HepG2 (cell line): ENCODE measurements around the gene ALG11. TPM values are rescaled to one million over a fixed set of nuclear protein-coding genes. Genes with fewer than 3 reads are reported as not detected.
A peak's percentile ranks its signal among the peaks of the same experiment; 100 is the strongest.

Experiments used
- AHDC1 ChIP-seq: sonication (generic); formaldehyde crosslinking; IDR thresholded peaks from 2 replicates; pipeline ENCODE4 v1.5.1; 2020; ENCODE audit warnings: mild to moderate bottlenecking, missing genetic modification reagents, borderline replicate concordance
- BCL6 ChIP-seq: IDR thresholded peaks from 2 replicates; pipeline ENCODE4 v1.6.1; 2016; ENCODE audit warnings: missing genetic modification reagents, missing compliant biosample characterization
- E2F1 ChIP-seq: sonication (generic); formaldehyde crosslinking; IDR thresholded peaks from 2 replicates; pipeline ENCODE4 v1.5.0; 2020; ENCODE audit warnings: missing genetic modification reagents
- ETS1 ChIP-seq: sonication (generic); formaldehyde crosslinking; IDR thresholded peaks from 2 replicates; pipeline ENCODE4 v1.4.0; 2020; ENCODE audit warnings: missing genetic modification reagents
- MED1 ChIP-seq: sonication (generic); formaldehyde crosslinking; IDR thresholded peaks from 2 replicates; pipeline ENCODE4 v1.4.0; 2020; ENCODE audit warnings: missing genetic modification reagents
- RBM39 ChIP-seq: fragments of 200-400 bp; formaldehyde crosslinking; IDR thresholded peaks from one replicate; pipeline ENCODE4 v1.6.1; 2018; ENCODE audit warnings: antibody characterized with exemption, mild to moderate bottlenecking, low read depth, low read length; ENCODE audit not compliant: poor library complexity, severe bottlenecking
- SIN3A ChIP-seq: IDR thresholded peaks from 2 replicates; pipeline ENCODE4 v1.6.1; 2011; ENCODE audit warnings: low read depth, mild to moderate bottlenecking, control low read depth, low read length, borderline replicate concordance
- SOX13 ChIP-seq, 3 experiments: fragments of 450-650 bp in 1 of 3; sonication (generic) in 1 of 3; formaldehyde crosslinking in 1 of 3; IDR thresholded peaks in 2 of 3; conservative IDR thresholded peaks in 1 of 3; 2 replicates each; pipeline versions ENCODE4 v1.5.0 to v1.6.1; 2016 to 2020; ENCODE audit warnings: antibody characterized with exemption in 1 of 3, mild to moderate bottlenecking in 1 of 3, missing compliant biosample characterization in 1 of 3, missing genetic modification reagents in 1 of 3, moderate library complexity in 1 of 3
- ZBTB39 ChIP-seq: sonication (generic); formaldehyde crosslinking; IDR thresholded peaks from 2 replicates; pipeline ENCODE4 v1.5.0; 2020; ENCODE audit warnings: missing genetic modification reagents
- ZFY ChIP-seq: sonication (generic); formaldehyde crosslinking; IDR thresholded peaks from 2 replicates; pipeline ENCODE4 v1.4.0; 2020; ENCODE audit warnings: missing genetic modification reagents
- ZNF33B ChIP-seq: sonication (generic); formaldehyde crosslinking; IDR thresholded peaks from 2 replicates; pipeline ENCODE4 v1.5.1; 2020; ENCODE audit warnings: mild to moderate bottlenecking, missing genetic modification reagents
- ZNF773 ChIP-seq: sonication (generic); formaldehyde crosslinking; IDR thresholded peaks from 2 replicates; pipeline ENCODE4 v1.4.0; 2020; ENCODE audit warnings: missing genetic modification reagents, borderline replicate concordance
- polyA plus RNA-seq, 8 experiments: library from polyadenylated mRNA; depleted of rRNA in 3 of 8; stranded (reverse) in 7 of 8; unstranded in 1 of 8; fragments of >200 nt; fragmentation: Illumina TruSeq in 4 of 8; extraction: Trizol in 4 of 8; gene quantifications; 2 replicates each; pipeline versions ENCODE4 v1.2.1 to v1.2.3, GENCODE V29; 2011 to 2016; ENCODE audit warnings: low read depth in 4 of 8, missing spikeins in 1 of 8, mixed read lengths in 1 of 8; ENCODE audit not compliant: insufficient read depth in 1 of 8
- total RNA-seq, 5 experiments: library from RNA; depleted of rRNA; stranded (reverse); fragments of >200 nt; fragmentation: Illumina TruSeq; extraction: Trizol; gene quantifications; 2 replicates each; pipeline ENCODE4 v1.2.3, GENCODE V29; 2016; ENCODE audit warnings: low read depth in 1 of 5
- TF ChIP-seq, protein P1 (sequence below): sonication (generic); formaldehyde crosslinking; IDR thresholded peaks from 2 replicates; pipeline ENCODE4 v1.4.0; 2020; ENCODE audit warnings: missing genetic modification reagents

Gene ALG11
- total and polyA plus RNA-seq, 2 of the 13 experiments (the other 11 are each of a cell fraction or from before 2014, with no cell fraction given), result 14.7 to 27.9 TPM

DNA sequence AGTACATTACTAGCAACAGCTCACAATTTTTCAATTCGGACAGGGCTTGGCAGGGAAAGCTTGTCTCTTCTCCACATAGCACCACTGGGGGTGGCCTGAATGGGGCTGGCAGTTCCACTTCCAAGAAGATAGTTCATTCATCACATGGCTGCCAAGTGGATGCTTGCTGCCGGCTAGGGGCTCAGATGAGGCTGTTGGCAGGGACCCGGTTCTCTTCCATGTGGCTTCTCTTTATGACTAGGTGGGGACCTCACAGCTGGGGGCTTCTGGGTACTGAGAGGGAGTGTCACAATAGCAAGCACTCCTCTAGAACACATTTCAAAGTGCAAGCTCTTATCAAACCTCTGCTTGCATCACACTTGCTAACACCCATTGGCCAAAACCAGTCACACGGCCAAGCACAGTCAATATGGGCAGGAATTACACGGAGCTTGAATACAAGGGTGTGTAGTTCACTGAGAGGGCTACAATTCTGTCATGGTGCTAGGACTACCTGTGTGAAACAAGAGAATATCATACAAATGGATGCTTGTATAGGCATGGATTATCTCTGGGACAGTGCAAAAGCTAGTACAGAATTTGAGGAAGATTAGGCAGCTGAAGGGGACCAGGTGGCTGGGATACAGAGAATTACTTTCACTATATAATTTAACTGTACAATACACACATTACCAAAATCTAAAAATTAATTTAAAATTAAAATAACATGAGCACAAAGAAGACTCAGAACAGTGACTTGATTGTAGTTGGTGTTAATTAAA is 33.2 kb upstream of the ALG11 start (continued):
- TF ChIP-seq AHDC1 (CRISPR knock-in tag) (0 out of 2 replicates have a peak, but pooled peaks have one; percentile 15), ZNF773 (CRISPR knock-in tag) (no peak), SOX13 (IDR thresholded peaks at IDR 0.05) (no peak), SOX13 (CRISPR knock-in tag; conservative IDR thresholded peaks at IDR 0.05 in 1 of 2, IDR thresholded peaks at IDR 0.05 in 1 of 2) (peak in 1 of 2 experiments; percentile 39; a peak in 1 of 4 replicates), ZNF33B (CRISPR knock-in tag) (no peak), ZBTB39 (CRISPR knock-in tag) (no peak), ZFY (CRISPR knock-in tag) (no peak), E2F1 (CRISPR knock-in tag) (no peak), RBM39 (no peak), MED1 (CRISPR knock-in tag) (0 out of 2 replicates have a peak, but pooled peaks have one; percentile 27), BCL6 (CRISPR knock-in tag) (no peak), SIN3A (0 out of 2 replicates have a peak, but pooled peaks have one; percentile 42), ETS1 (no peak)
- TF ChIP-seq, protein P1, sequence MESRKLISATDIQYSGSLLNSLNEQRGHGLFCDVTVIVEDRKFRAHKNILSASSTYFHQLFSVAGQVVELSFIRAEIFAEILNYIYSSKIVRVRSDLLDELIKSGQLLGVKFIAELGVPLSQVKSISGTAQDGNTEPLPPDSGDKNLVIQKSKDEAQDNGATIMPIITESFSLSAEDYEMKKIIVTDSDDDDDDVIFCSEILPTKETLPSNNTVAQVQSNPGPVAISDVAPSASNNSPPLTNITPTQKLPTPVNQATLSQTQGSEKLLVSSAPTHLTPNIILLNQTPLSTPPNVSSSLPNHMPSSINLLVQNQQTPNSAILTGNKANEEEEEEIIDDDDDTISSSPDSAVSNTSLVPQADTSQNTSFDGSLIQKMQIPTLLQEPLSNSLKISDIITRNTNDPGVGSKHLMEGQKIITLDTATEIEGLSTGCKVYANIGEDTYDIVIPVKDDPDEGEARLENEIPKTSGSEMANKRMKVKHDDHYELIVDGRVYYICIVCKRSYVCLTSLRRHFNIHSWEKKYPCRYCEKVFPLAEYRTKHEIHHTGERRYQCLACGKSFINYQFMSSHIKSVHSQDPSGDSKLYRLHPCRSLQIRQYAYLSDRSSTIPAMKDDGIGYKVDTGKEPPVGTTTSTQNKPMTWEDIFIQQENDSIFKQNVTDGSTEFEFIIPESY (CRISPR knock-in tag), result no peak
